GM21381 (cell line): ENCODE data around the gene KCTD5.
"Not testable (repeated sequence)": the region's sequence is repeated elsewhere in the genome, so short reads cannot be mapped to it uniquely, and the experiment has no call there.

Experiments
- ATAC-seq: cut with Tn5 transposase; IDR thresholded peaks from one replicate; pipeline ENCODE4 v1.9.1; 2021; ENCODE audit warnings: mild to moderate bottlenecking, moderate library complexity; ENCODE audit not compliant: unreplicated experiment

KCTD5 gene

GRCh38 chr16:2721634-2722173, 39.4 kb downstream of the KCTD5 start:
- ATAC-seq: not testable (repeated sequence)

GRCh38 chr16:2724088-2724676, 41.9 kb downstream of the KCTD5 start:
- no peak for ATAC-seq

GRCh38 chr16:2724816-2725348, 42.6 kb downstream of the KCTD5 start:
- no peak for ATAC-seq

GRCh38 chr16:2726923-2727322, 44.6 kb downstream of the KCTD5 start:
- no peak for ATAC-seq

- no peak for ATAC-seq
Measured at GRCh38 chr16:2728034-2728433, 45.7 kb downstream of the KCTD5 start.

GRCh38 chr16:2734844-2735515, 52.7 kb downstream of the KCTD5 start:
- no peak for ATAC-seq

- ATAC-seq: no peak
Measured at GRCh38 chr16:2736476-2737237, 54.3 kb downstream of the KCTD5 start.

- no peak for ATAC-seq
Measured at GRCh38 chr16:2737238-2737605, 54.9 kb downstream of the KCTD5 start.

GRCh38 chr16:2737895-2738418, 55.6 kb downstream of the KCTD5 start:
- no peak for ATAC-seq

GRCh38 chr16:2738615-2739014, 56.3 kb downstream of the KCTD5 start:
- ATAC-seq: no peak

- no peak for ATAC-seq
Measured at GRCh38 chr16:2739625-2740430, 57.5 kb downstream of the KCTD5 start.

GRCh38 chr16:2740476-2740875, 58.2 kb downstream of the KCTD5 start:
- ATAC-seq: no peak

GRCh38 chr16:2741168-2741567, 58.8 kb downstream of the KCTD5 start:
- ATAC-seq: no peak

- no peak for ATAC-seq
Measured at GRCh38 chr16:2742323-2743006, 60.1 kb downstream of the KCTD5 start.

- no peak for ATAC-seq
Measured at GRCh38 chr16:2743007-2743810, 60.9 kb downstream of the KCTD5 start.

- no peak for ATAC-seq
Measured at GRCh38 chr16:2744711-2745110, 62.4 kb downstream of the KCTD5 start.

- no peak for ATAC-seq
Measured at GRCh38 chr16:2745116-2745890, 63.0 kb downstream of the KCTD5 start.

- no peak for ATAC-seq
Measured at GRCh38 chr16:2745961-2746360, 63.6 kb downstream of the KCTD5 start.
